K562 (cell line): Measurements from ENCODE around the gene ASPDH. TPM values are rescaled to one million over a fixed set of nuclear protein-coding genes. Genes with fewer than 3 reads are reported as not detected.
A peak's percentile ranks its signal among the peaks of the same experiment; 100 is the strongest.

Experiments used
- ADNP ChIP-seq: fragments of 200-800 bp; sonication (Bioruptor generic); IDR thresholded peaks from 2 replicates; pipeline ENCODE4 v1.6.1; 2016; ENCODE audit warnings: missing genetic modification characterization, missing compliant biosample characterization
- ELK3 ChIP-seq: fragments of 450-650 bp; formaldehyde crosslinking; IDR thresholded peaks from 2 replicates; pipeline ENCODE4 v1.4.0; 2020; ENCODE audit warnings: mild to moderate bottlenecking
- HDAC1 ChIP-seq, 2 experiments: fragments of 450-650 bp; IDR thresholded peaks; 2 replicates each; pipeline ENCODE4 v1.6.1; 2016 to 2017; ENCODE audit warnings: inconsistent platforms in 1 of 2, mild to moderate bottlenecking in 1 of 2, moderate library complexity in 1 of 2
- HMG20A ChIP-seq: fragments of 450-650 bp; formaldehyde crosslinking; conservative IDR thresholded peaks from 2 replicates; pipeline ENCODE4 v1.4.0; 2020; ENCODE audit warnings: mild to moderate bottlenecking, mixed read lengths
- MAFK ChIP-seq: IDR thresholded peaks from 2 replicates; pipeline ENCODE4 v1.6.1; 2011; ENCODE audit warnings: low read length, improper control_type of control experiment
- RBM14 ChIP-seq: fragments of 200-400 bp; formaldehyde crosslinking; IDR thresholded peaks from 2 replicates; pipeline ENCODE4 v1.6.1; 2018; ENCODE audit warnings: low read depth, mild to moderate bottlenecking, low read length, moderate library complexity, borderline replicate concordance; ENCODE audit not compliant: insufficient read depth
- SETDB1 ChIP-seq: IDR thresholded peaks from one replicate; pipeline ENCODE4 v1.6.1; 2012; ENCODE audit warnings: low read length, control low read depth, inconsistent platforms
- SLC30A9 ChIP-seq: fragments of 250-450 bp; sonication (Bioruptor Pico); IDR thresholded peaks from 2 replicates; pipeline ENCODE4 v1.8.0; 2022; ENCODE audit warnings: mild to moderate bottlenecking, moderate library complexity
- SP1 ChIP-seq: sonication (generic); formaldehyde crosslinking; IDR thresholded peaks from 2 replicates; pipeline ENCODE4 v1.8.1; 2022; ENCODE audit warnings: mild to moderate bottlenecking, missing genetic modification reagents
- SPI1 ChIP-seq: IDR thresholded peaks from 2 replicates; pipeline ENCODE4 v1.6.1; 2011; ENCODE audit warnings: low read depth, low read length, control low read depth, borderline replicate concordance
- TAF7 ChIP-seq: fragments of 450-650 bp; IDR thresholded peaks from 2 replicates; pipeline ENCODE4 v1.6.1; 2016; ENCODE audit warnings: missing genetic modification characterization, missing compliant biosample characterization
- TGIF2 ChIP-seq: sonication (generic); formaldehyde crosslinking; IDR thresholded peaks from 2 replicates; pipeline ENCODE4 v1.8.1; 2022; ENCODE audit warnings: mild to moderate bottlenecking, missing genetic modification reagents, moderate library complexity
- THRA ChIP-seq: fragments of 450-650 bp; IDR thresholded peaks from 2 replicates; pipeline ENCODE4 v1.6.1; 2017; ENCODE audit warnings: mild to moderate bottlenecking, moderate library complexity
- TRIM28 ChIP-seq: fragments of 450-650 bp; IDR thresholded peaks from 2 replicates; pipeline ENCODE4 v1.6.1; 2017
- VEZF1 ChIP-seq: fragments of 200-800 bp; sonication (Bioruptor generic); IDR thresholded peaks from 2 replicates; pipeline ENCODE4 v1.6.1; 2017; ENCODE audit warnings: missing genetic modification characterization, missing compliant biosample characterization
- ZNF174 ChIP-seq: fragments of 250-450 bp; sonication (Bioruptor Pico); IDR thresholded peaks from 2 replicates; pipeline ENCODE4 v1.4.0; 2020; ENCODE audit warnings: mild to moderate bottlenecking
- ZNF318 ChIP-seq, 2 experiments: fragments of 450-650 bp; IDR thresholded peaks; 2 replicates each; pipeline ENCODE4 v1.6.1; 2016; ENCODE audit warnings: mild to moderate bottlenecking in 2 of 2, borderline replicate concordance in 1 of 2, low read depth in 1 of 2, moderate library complexity in 1 of 2
- polyA plus RNA-seq, 8 experiments: library from polyadenylated mRNA; depleted of rRNA in 4 of 8; stranded (reverse) in 5 of 8; unstranded in 3 of 8; fragments of >200 nt; fragmentation: Nextera tagmentation in 2 of 8; fragmentation: Illumina TruSeq in 1 of 8; extraction: Ambion mirVana in 2 of 8; extraction: Trizol in 1 of 8; gene quantifications; 2 replicates each; pipeline versions ENCODE4 v1.2.1 to v1.2.3, GENCODE V29; 2011 to 2014; ENCODE audit warnings: inconsistent platforms in 1 of 8, missing spikeins in 1 of 8
- total RNA-seq, 7 experiments: library from RNA; depleted of rRNA in 6 of 7; stranded (reverse); fragments of >200 nt in 6 of 7; fragmentation: Illumina TruSeq in 2 of 7; extraction: Trizol in 2 of 7; gene quantifications; 2 replicates each; pipeline versions ENCODE4 v1.2.1 to v1.2.3, GENCODE V29; 2011 to 2021; ENCODE audit warnings: low replicate concordance in 1 of 7

The ASPDH gene
- total and polyA plus RNA-seq, 9 of the 15 experiments (the other 6 are each of a cell fraction or from before 2014, with no cell fraction given): not detected

- TF ChIP-seq SETDB1 (no peak), ZNF318 (IDR thresholded peaks at IDR 0.05; ENCODE audit: borderline replicate concordance in 1 of 2, low read depth in 1 of 2) (no peak), SLC30A9 (CRISPR knock-in tag) (no peak), ELK3 (no peak), RBM14 (no peak), ADNP (tag) (no peak), MAFK (no peak), ZNF174 (CRISPR knock-in tag) (no peak), HDAC1 (IDR thresholded peaks at IDR 0.05) (no peak; a peak in 1 of 4 replicates), SP1 (CRISPR knock-in tag) (peak; percentile 61), HMG20A (CRISPR knock-in tag) (no peak), VEZF1 (CRISPR knock-in tag) (peak; percentile 93), TRIM28 (no peak), TGIF2 (CRISPR knock-in tag) (no peak), TAF7 (tag) (no peak), SPI1 (no peak), THRA (no peak)
Observed at GRCh38 chr19:50500060-50500752, 13.5 kb downstream of the ASPDH start (continued).
